ENCODE results near the gene TRIM74.
"Not testable (repeated sequence)": the region's sequence is repeated elsewhere in the genome, so short reads cannot be mapped to it uniquely, and the experiment has no call there.

GRCh38 chr7:72966892-72967291, 2.4 kb downstream of the TRIM74 start:
- not testable (repeated sequence) for TF ChIP-seq EZH2phosphoT487, CTCF (IDR thresholded peaks at IDR 0.05)

Measured in neural progenitor cell (in vitro differentiated cells).